Prostate gland (tissue), 2 donors: ENCODE results near the gene MLF2. TPM values are rescaled to one million over a fixed set of nuclear protein-coding genes. Genes with fewer than 3 reads are reported as not detected.

Source experiments
- DNase-seq: peaks from one replicate; pipeline ENCODE4 v3.0.0-alpha.2; 2019; ENCODE audit warnings: low spot score
- H3K27ac ChIP-seq, 2 donors: fragments of 200-600 bp; sonication (generic); 2 replicates each; pipeline ENCODE4 v1.5.1; 2017 to 2019
- H3K27me3 ChIP-seq: fragments of 200-600 bp; sonication (generic); replicated peaks from 2 replicates; pipeline ENCODE4 v1.5.1; 2019; ENCODE audit not compliant: insufficient read depth
- H3K36me3 ChIP-seq, 2 donors: fragments of 200-600 bp; sonication (generic); 1 replicate in 1 of 2; 2 replicates in 1 of 2; pipeline versions ENCODE4 v1.5.1 to v1.8.1; 2017 to 2019
- H3K4me1 ChIP-seq: fragments of 200-600 bp; sonication (generic); replicated peaks from 2 replicates; pipeline ENCODE4 v1.5.1; 2019
- H3K4me3 ChIP-seq, 2 donors: fragments of 200-600 bp; sonication (generic); 2 replicates each; pipeline ENCODE4 v1.5.1; 2017 to 2019
- H3K9me3 ChIP-seq: fragments of 200-600 bp; sonication (generic); 2 replicates; pipeline ENCODE4 v1.5.1; 2017
- POLR2A ChIP-seq: fragments of 450-650 bp; IDR thresholded peaks from one replicate; pipeline ENCODE4 v1.6.1; 2016; ENCODE audit warnings: antibody characterized with exemption, mild to moderate bottlenecking
- POLR2AphosphoS5 ChIP-seq: sonication (generic); formaldehyde crosslinking; IDR thresholded peaks from one replicate; pipeline ENCODE4 v1.6.1; 2017; ENCODE audit warnings: antibody characterized with exemption
- WGBS: methylation state at CpG from one replicate; pipeline ENCODE4 v1.1.5; 2018; 5-methylcytosine and 5-hydroxymethylcytosine counted together
- intact Hi-C: fragments of 100-400 bp; cut with DNase I; formaldehyde crosslinking; loops from one replicate; pipeline ENCODE4 v1.14.2; 2022
- total RNA-seq, 2 donors: library from RNA; depleted of rRNA; stranded (reverse); fragments of >200 nt; gene quantifications; one replicate each; pipeline ENCODE4 v1.1.0, GENCODE V29; 2016
- TF ChIP-seq, protein P1 (sequence below), 4 experiments: fragments of 200-600 bp in 2 of 4; fragments of 450-650 bp in 2 of 4; sonication (generic) in 2 of 4; IDR thresholded peaks; 1 replicate in 3 of 4; 2 replicates in 1 of 4; pipeline ENCODE4 v1.5.1; 2016 to 2019; ENCODE audit warnings: antibody characterized with exemption in 4 of 4, mild to moderate bottlenecking in 2 of 4, moderate library complexity in 2 of 4

The MLF2 gene
- 100 to 1,000 TPM; 267 to 282 TPM for total RNA-seq

- DNase-seq, result peak; percentile 99
- TF ChIP-seq, protein P1, sequence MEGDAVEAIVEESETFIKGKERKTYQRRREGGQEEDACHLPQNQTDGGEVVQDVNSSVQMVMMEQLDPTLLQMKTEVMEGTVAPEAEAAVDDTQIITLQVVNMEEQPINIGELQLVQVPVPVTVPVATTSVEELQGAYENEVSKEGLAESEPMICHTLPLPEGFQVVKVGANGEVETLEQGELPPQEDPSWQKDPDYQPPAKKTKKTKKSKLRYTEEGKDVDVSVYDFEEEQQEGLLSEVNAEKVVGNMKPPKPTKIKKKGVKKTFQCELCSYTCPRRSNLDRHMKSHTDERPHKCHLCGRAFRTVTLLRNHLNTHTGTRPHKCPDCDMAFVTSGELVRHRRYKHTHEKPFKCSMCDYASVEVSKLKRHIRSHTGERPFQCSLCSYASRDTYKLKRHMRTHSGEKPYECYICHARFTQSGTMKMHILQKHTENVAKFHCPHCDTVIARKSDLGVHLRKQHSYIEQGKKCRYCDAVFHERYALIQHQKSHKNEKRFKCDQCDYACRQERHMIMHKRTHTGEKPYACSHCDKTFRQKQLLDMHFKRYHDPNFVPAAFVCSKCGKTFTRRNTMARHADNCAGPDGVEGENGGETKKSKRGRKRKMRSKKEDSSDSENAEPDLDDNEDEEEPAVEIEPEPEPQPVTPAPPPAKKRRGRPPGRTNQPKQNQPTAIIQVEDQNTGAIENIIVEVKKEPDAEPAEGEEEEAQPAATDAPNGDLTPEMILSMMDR (IDR thresholded peaks at IDR 0.05), result peak in 3 of 4 experiments; percentile 97 to 100 (median 99)
- TF ChIP-seq POLR2AphosphoS5 (peak; percentile 97), POLR2A (peak; percentile 99)
- Histone ChIP-seq H3K4me3 (peak within 1 kb of the TSS; percentile 79 to 89), H3K36me3 (peaks cover 14 to 22% of the 10 kb centered on the region in 2 donors), H3K27ac (peak within 1 kb of the TSS; percentile 96 to 99), H3K27me3 (no peaks in the 10 kb centered on the region), H3K4me1 (peaks cover 11% of the 10 kb centered on the region), H3K9me3 (no peaks in the 10 kb centered on the region)
- intact Hi-C loops, result loop anchor here (1.0 to 5.0 kb wide), 3 partner anchors 13 to 74 kb away; partner anchors contain the start of genes P3H3 and PTMS
- WGBS, result under 1% methylated on average over 62 of the region's 62 CpGs
Measured at GRCh38 chr12:6752921-6753771, at the start of gene MLF2. MLF2 (minus strand) TSS chr12:6753141; CDS start chr12:6752334, 807 bp downstream.

DNA sequence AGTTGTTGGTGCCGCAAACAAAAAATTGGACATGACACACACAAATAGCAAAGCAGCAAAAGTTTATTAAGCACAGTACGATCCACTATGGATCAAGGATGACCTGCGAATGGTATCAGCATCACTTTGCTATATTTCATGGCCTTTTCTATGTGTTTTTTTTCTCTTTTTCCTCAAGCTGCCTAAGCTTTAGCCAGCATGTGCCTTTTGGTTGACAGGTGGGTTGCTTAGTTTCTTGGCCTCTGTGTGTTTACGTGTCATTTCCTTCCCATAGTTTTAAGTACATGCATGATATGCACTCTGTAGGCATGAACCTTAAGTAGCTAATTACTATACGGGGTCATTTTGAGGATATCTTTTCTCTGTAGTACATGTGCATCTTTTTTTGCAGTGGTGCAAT lies 46.2 kb upstream of the MLF2 start:
- no peak for DNase-seq
- WGBS, result 90% methylated on average over 5 of the region's 5 CpGs
- no peaks in the 10 kb centered on the region for H3K27me3 ChIP-seq
- H3K27ac ChIP-seq, result no peak overlapping the region
- no peak overlapping the region for H3K4me3 ChIP-seq
- no peaks in the 10 kb centered on the region for H3K4me1 ChIP-seq
- no peaks in the 10 kb centered on the region for H3K9me3 ChIP-seq
- H3K36me3 ChIP-seq, result no peaks in the 10 kb centered on the region
- intact Hi-C loops, result no loop called here
- TF ChIP-seq POLR2A, result no peak
- TF ChIP-seq POLR2AphosphoS5, result no peak
- TF ChIP-seq, protein P1 (IDR thresholded peaks at IDR 0.05), result no peak

- WGBS, result 95% methylated on average over 4 of the region's 4 CpGs
- no peaks in the 10 kb centered on the region for H3K36me3 ChIP-seq
- no peak overlapping the region for H3K27ac ChIP-seq
- H3K9me3 ChIP-seq, result no peaks in the 10 kb centered on the region
- no peaks in the 10 kb centered on the region for H3K27me3 ChIP-seq
- intact Hi-C loops, result no loop called here
- no peak for TF ChIP-seq POLR2AphosphoS5
- TF ChIP-seq POLR2A, result no peak
- TF ChIP-seq, protein P1 (IDR thresholded peaks at IDR 0.05), result no peak
- no peaks in the 10 kb centered on the region for H3K4me1 ChIP-seq
- no peak for DNase-seq
- no peak overlapping the region for H3K4me3 ChIP-seq
Measured at GRCh38 chr12:6796576-6796975, 43.6 kb upstream of the MLF2 start.

GRCh38 chr12:6795088-6795487 lies 42.1 kb upstream of the MLF2 start:
- Histone ChIP-seq H3K4me3 (no peak overlapping the region), H3K36me3 (no peaks in the 10 kb centered on the region), H3K27ac (no peak overlapping the region), H3K9me3 (no peaks in the 10 kb centered on the region), H3K4me1 (no peaks in the 10 kb centered on the region), H3K27me3 (no peaks in the 10 kb centered on the region)
- TF ChIP-seq POLR2AphosphoS5 (no peak), POLR2A (no peak)
- TF ChIP-seq, protein P1 (IDR thresholded peaks at IDR 0.05), result no peak
- WGBS, result 92% methylated on average over 2 of the region's 2 CpGs
- intact Hi-C loops, result no loop called here
- DNase-seq, result no peak
